Prostate gland (tissue), 2 donors: Measurements from ENCODE around the gene BCAN.

Experiments
- POLR2A ChIP-seq: fragments of 450-650 bp; IDR thresholded peaks from one replicate; pipeline ENCODE4 v1.6.1; 2016; ENCODE audit warnings: antibody characterized with exemption, mild to moderate bottlenecking
- TF ChIP-seq, protein P1 (sequence below), 4 experiments: fragments of 200-600 bp in 2 of 4; fragments of 450-650 bp in 2 of 4; sonication (generic) in 2 of 4; IDR thresholded peaks; 1 replicate in 3 of 4; 2 replicates in 1 of 4; pipeline ENCODE4 v1.5.1; 2016 to 2019; ENCODE audit warnings: antibody characterized with exemption in 4 of 4, mild to moderate bottlenecking in 2 of 4, moderate library complexity in 2 of 4

DNA sequence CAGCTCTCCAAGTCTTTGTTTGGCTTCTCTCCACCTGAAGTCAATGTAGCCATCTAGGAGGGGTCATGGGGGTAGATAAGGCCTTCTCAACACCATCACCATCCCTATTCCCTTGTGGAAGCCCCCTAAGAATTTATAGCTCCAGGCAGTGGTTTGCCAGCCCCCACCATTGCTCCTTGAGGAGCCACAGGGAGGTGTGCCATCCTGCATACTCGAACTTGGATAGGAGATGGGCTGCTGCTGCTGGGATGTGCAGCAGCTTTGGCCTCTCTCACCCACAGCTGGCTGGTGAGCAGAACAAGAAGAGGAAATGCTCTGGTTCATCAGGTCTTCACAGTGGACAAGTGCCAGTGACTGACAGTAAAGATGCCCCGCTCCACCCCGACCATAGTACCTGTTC, 45.5 kb upstream of the BCAN start:
- TF ChIP-seq, protein P1, sequence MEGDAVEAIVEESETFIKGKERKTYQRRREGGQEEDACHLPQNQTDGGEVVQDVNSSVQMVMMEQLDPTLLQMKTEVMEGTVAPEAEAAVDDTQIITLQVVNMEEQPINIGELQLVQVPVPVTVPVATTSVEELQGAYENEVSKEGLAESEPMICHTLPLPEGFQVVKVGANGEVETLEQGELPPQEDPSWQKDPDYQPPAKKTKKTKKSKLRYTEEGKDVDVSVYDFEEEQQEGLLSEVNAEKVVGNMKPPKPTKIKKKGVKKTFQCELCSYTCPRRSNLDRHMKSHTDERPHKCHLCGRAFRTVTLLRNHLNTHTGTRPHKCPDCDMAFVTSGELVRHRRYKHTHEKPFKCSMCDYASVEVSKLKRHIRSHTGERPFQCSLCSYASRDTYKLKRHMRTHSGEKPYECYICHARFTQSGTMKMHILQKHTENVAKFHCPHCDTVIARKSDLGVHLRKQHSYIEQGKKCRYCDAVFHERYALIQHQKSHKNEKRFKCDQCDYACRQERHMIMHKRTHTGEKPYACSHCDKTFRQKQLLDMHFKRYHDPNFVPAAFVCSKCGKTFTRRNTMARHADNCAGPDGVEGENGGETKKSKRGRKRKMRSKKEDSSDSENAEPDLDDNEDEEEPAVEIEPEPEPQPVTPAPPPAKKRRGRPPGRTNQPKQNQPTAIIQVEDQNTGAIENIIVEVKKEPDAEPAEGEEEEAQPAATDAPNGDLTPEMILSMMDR (IDR thresholded peaks at IDR 0.05): no peak
- TF ChIP-seq POLR2A: no peak
